Omental fat pad (tissue), 4 donors: Measurements from ENCODE around the gene CACNA1A. TPM values are rescaled to one million over a fixed set of nuclear protein-coding genes. Genes with fewer than 3 reads are reported as not detected.

ENCODE experiments used
- ATAC-seq: fragments of 150-250 bp; one replicate; pipeline ENCODE4 v1.9.1; 2016; ENCODE audit warnings: mild to moderate bottlenecking, moderate library complexity; ENCODE audit not compliant: low FRiP score
- DNase-seq: peaks from one replicate; pipeline ENCODE4 v3.0.0-alpha.2; 2019; ENCODE audit warnings: low spot score
- total RNA-seq, 4 donors: library from RNA; depleted of rRNA; stranded (reverse); fragments of >200 nt; gene quantifications; one replicate each; pipeline ENCODE4 v1.1.0, GENCODE V29; 2016
- TF ChIP-seq, protein P1 (sequence below), 3 donors: fragments of 450-650 bp; IDR thresholded peaks; one replicate each; pipeline ENCODE4 v1.5.1; 2016 to 2017; ENCODE audit warnings: antibody characterized with exemption in 3 of 3, mild to moderate bottlenecking in 3 of 3, moderate library complexity in 2 of 3

CACNA1A gene
- 1 to 10 TPM in 1 of 4 donors, under 1 TPM in 3; 0.44 to 2.7 (median 0.71) TPM for total RNA-seq

DNA sequence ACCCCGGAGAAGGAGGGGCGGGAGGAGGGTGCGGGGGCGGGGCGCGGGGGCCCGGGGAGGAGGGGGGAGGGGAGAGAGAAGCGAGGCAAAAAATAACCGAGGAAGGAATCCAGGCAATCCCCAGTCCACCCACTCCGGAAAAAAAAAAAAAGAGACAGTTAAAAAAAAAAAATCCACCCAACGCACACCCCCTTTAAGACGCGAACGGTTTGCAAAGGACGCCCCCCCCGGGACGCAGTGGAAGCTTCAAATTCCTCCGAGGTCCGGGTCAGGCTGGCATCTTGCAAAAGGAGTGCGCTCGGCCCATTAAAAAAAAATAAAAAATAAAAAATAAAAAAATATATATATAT, at the start of gene CACNA1A:
TSS of gene CACNA1A (minus strand) at position 9 of the 350 bp plus-strand sequence. CDS start 255 bp downstream, outside the sequence.
- TF ChIP-seq, protein P1, sequence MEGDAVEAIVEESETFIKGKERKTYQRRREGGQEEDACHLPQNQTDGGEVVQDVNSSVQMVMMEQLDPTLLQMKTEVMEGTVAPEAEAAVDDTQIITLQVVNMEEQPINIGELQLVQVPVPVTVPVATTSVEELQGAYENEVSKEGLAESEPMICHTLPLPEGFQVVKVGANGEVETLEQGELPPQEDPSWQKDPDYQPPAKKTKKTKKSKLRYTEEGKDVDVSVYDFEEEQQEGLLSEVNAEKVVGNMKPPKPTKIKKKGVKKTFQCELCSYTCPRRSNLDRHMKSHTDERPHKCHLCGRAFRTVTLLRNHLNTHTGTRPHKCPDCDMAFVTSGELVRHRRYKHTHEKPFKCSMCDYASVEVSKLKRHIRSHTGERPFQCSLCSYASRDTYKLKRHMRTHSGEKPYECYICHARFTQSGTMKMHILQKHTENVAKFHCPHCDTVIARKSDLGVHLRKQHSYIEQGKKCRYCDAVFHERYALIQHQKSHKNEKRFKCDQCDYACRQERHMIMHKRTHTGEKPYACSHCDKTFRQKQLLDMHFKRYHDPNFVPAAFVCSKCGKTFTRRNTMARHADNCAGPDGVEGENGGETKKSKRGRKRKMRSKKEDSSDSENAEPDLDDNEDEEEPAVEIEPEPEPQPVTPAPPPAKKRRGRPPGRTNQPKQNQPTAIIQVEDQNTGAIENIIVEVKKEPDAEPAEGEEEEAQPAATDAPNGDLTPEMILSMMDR (IDR thresholded peaks at IDR 0.05): no peak
- DNase-seq (no peak), ATAC-seq (no peak)

DNA sequence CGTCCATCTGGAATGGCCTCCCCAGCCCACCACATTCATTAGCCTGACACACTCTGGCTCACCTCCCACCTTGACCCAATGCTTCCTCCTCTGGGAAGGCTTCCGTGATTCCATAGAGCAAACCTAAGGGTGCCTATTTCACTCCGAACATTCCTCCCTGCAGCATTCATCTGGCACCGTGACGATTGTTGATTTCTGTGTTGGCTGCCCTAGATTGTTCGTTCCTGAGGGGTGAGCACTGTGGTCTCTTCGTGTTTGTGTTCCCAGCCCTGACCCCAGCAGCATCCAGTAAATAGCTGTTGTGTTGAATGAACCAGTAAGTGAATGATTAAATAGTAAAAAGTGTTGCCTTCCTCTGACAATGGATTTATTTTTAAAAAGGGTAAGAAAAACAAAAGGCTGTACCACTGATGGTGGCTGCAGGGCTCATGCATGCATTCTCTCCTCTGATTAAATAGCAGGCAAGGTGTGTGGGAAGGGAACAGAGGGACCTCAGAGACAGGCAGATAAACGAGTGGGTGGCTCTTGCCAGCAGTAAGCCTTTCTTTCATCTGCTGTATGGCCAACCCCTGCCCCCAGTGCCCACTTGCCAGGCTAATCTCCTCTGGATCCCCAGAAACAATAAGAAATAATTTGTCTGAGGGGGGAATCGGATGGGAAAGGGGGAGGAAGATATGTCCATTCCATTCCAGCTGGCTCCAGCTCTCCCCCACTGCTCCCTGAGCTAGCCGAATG, 48.4 kb upstream of the CACNA1A start:
- DNase-seq (no peak), ATAC-seq (no peak)
- TF ChIP-seq, protein P1 (IDR thresholded peaks at IDR 0.05): no peak

DNA sequence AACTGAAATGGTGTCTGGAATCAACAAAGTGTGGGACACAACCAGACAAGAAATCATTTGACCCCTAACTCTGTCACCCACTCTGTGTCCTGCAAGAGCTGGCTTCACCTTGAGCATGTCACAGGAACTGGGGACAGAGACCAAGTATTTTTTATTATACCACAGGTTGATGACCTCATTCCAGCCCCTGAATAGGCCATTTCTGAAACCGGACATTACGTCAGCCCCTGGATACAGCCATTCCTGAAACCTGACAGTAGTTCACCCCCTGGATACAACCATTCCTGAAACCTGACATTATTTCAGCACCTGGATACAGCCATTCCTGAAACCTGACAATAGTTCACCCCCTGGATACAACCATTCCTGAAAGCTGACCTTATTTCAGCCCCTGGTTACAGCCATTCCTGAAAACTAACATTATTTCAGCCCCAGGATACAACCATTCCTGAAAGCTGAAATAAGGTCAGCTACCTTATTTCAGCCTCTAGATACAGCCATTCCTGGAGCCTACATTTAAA, 47.7 kb upstream of the CACNA1A start:
- TF ChIP-seq, protein P1 (IDR thresholded peaks at IDR 0.05): no peak
- no peak for ATAC-seq

DNA sequence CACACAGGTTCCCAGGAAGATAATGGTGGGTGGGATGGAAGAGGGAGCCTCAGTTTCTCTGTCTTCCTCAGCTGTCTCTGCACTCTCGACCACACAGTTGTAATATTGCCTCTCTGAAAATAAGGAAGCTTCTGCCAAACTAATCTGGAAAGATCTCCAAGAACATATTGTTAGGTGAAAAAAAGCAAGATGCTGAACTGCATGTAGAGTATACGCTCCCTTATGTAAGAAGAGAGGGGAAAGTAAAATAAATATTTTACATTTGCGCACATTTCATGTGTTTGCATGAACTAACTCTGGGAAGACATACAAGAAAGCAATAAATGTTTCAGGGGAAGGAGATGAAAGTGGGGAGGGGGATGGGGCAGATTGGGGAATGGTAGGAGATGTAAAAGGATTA, 41.9 kb upstream of the CACNA1A start:
- TF ChIP-seq, protein P1 (IDR thresholded peaks at IDR 0.05): no peak
- ATAC-seq: no peak
- DNase-seq: no peak

More for the DNA sequence above, 47.7 kb upstream of the CACNA1A start:
- no peak for DNase-seq

DNA sequence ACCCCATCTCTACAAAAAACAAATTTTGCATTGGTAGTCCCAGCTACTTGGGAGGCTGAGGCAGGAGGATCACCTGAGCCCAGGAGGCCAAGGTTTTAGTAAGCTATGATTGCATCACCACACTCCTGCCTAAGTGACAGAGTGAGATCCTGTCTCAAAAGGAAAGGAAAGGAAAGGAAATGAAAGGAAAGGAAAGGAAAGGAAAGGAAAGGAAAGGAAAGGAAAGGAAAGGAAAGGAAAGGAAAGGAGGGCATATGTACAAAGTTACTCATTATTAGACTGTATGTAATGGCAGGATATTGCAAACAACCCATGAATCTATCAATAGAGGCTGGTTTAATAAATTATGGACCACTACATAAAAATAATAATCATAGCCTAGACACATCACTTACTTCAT, 40.8 kb upstream of the CACNA1A start:
- TF ChIP-seq, protein P1 (IDR thresholded peaks at IDR 0.05): no peak
- ATAC-seq: no peak
- DNase-seq: no peak

DNA sequence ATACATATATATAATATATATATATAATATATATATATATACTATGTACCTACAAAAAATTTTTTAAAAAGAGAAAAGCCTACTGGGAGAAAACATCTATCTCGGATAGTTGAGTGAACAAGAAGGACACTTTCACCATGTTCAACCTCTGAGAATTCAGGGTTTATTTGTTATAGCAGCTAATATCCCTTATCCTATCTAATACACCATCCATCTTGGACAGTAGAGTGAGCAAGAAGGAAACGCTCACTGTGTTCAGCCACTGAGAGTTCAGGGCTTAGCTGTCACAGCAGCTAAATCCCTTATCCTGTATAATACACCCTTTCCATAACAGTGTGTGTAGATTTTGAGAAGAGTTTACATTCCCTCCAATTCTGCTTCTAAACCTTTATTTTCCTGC, 38.1 kb upstream of the CACNA1A start:
- DNase-seq: no peak
- no peak for ATAC-seq
- TF ChIP-seq, protein P1 (IDR thresholded peaks at IDR 0.05): no peak

DNA sequence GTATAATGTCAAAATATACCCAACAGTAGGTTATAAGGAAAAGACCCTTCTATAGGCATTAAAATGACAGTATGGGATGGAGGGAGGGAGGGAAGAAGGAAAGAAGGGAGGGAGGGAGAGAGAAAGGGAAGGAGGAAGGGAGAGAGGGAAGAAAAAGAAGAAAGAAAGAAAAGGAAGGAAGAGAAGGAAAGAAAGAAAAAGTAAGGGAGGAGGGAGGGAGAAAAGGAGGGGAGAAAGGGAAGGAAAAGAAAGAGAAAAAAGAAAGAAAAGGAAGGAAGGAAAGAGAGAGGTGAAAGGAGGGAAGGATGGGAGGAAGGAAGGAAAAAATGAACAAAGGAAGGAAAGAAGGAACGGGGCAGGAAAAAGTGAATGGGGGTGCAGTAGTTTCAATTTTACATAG, 35.3 kb upstream of the CACNA1A start:
- ATAC-seq: no peak
- TF ChIP-seq, protein P1 (IDR thresholded peaks at IDR 0.05): no peak
- DNase-seq: no peak
